Measurements from ENCODE around the gene P4HA2. TPM values are rescaled to one million over a fixed set of nuclear protein-coding genes. Genes with fewer than 3 reads are reported as not detected.

Gene P4HA2
- total RNA-seq, 1 experiment from 2014 or later: 36.8 TPM

DNA sequence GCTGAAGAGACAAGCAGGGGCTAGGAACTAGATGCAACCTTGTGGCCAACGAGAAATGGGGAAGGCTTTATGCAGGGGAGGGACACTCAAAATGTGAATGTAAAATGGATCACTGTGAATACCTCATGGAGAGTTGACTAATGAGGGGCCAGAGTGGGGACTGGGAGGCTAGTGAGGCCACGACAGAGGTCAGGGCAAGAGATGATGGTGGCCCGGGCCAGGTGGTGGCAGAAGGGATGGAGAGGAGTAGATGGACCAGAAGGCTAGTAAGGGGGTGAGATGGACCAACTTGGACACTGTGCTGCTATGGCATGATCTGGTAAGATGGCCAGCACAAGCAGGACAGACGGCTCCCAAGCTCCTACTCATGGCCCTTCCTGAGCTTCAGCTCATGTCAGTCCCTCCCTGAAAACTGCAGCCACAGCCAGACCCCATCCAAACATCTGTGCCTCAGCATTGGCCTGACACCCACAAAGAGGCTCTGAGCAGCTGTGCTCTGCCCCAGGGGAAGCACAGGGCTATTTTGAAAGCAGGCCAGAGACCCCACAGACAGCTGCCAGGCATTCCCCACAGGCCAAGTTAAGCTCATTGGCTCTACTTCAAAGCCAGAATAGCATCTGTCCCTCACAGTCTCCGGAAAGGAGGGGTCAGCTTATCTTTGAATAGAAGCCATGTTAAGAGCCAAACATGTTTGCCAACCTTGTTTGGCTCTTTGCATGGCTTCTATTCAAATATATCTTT lies 22.1 kb downstream of the P4HA2 start:
- DNase-seq (ENCODE audit: extremely low read depth, low read depth): no peak

DNA sequence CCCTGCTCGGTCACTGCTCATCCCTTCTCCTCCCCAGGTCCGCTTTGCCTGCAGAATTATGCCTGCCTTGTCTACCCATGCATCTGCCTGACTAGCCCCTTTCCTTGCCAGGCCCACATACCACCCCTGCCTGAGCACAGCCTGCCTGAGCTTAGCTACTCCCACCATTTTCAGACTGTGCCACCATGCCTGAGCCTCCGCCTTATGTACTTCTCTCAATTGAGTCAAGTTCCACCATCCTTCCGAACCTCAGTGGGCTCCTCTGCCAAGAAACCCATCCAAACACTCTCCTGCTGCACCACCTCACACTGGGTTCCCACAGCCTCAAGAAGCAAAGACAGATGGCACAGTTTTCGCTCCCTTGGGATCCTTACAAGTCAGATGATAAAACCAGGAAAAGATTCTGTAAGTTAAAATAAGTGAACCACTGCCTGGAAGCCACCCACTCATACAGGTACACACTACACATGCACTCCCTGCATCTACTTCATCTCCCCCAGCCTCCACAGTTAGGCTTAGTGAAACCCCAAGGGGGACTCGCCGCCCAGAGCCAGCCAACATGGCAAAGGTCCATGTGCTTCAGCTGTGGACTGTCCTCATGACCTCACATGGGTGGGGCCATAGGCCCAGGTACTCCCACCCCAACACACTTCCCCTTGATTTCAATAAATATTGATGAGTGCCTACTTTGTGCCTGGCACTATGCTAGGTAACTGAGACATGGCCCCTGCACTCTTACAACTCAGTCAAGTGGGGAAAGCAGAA lies 23.1 kb downstream of the P4HA2 start:
- DNase-seq (ENCODE audit: extremely low read depth, low read depth): no peak

DNA sequence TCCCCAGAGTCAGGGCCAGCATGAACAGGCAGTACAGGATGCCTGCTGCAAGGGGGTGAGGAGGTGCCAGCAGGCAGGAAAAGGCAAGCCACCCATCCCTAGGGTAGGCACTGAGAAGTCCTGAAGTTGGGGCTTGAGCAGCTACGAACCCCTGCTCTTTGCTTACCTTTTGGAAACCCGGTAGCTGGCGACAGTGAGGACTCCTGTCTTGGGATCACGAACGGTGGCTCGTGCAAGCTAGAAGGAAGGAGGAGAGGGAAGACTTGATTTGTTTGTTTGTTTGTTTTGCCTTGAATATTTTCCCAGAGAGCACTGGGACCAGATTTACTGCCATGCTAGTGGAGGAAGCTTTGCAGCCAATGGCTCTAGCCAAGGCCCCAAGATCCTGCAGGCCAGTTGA lies 23.7 kb downstream of the P4HA2 start:
- no peak for DNase-seq (ENCODE audit: extremely low read depth, low read depth)

GRCh38 chr5:132203464-132203818 lies 24.2 kb downstream of the P4HA2 start:
- no peak for DNase-seq (ENCODE audit: extremely low read depth, low read depth)

- DNase-seq (ENCODE audit: extremely low read depth, low read depth): no peak
Observed at GRCh38 chr5:132202711-132203463, 24.8 kb downstream of the P4HA2 start.

GRCh38 chr5:132199116-132199680 lies 28.5 kb downstream of the P4HA2 start:
- no peak for DNase-seq (ENCODE audit: extremely low read depth, low read depth)

DNA sequence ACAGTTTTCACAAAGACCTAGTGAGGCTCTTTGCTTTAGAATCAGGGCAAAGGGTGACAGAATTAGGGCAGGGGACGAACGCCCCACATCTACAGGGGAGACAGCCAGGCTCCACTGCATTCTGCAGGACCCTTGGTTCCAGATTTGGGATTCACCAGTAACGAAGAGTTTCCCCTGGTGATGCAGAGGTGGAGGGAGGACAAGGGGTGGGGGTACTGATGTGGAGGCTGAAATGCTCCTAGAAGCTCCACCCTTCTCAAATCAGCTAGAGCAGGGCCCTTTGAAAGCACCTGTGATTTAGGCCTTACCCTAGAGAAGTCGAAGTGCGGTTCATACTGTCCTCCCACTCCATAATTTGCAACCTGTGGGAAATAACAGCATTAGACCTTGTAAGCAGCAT lies 29.1 kb downstream of the P4HA2 start:
- no peak for DNase-seq (ENCODE audit: extremely low read depth, low read depth)

DNA sequence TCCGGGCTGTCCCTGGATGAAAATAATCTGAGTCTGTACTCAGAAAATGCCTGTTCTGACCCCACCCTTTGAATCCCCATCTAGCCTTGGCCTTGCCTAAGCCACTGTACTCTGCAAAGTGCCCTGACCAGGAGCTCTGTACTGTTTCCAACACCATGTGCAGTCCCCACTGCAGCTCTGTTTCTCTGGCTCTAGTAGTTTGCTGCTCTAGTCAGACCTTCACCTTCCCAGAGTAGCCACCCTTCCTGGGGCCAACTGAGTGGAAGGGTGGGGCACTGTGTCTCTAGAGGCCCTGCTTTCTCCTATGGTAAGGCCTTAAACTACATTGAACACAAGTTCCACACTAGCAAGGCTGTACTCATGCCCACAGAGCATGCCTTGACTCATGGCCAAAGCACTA lies 31.9 kb downstream of the P4HA2 start:
- no peak for DNase-seq (ENCODE audit: extremely low read depth, low read depth)

GRCh38 chr5:132193165-132193694 lies 34.4 kb downstream of the P4HA2 start:
- no peak for DNase-seq (ENCODE audit: extremely low read depth, low read depth)

- peak; percentile 72 for DNase-seq (ENCODE audit: extremely low read depth, low read depth)
Observed at GRCh38 chr5:132190161-132190817, 37.4 kb downstream of the P4HA2 start.

DNA sequence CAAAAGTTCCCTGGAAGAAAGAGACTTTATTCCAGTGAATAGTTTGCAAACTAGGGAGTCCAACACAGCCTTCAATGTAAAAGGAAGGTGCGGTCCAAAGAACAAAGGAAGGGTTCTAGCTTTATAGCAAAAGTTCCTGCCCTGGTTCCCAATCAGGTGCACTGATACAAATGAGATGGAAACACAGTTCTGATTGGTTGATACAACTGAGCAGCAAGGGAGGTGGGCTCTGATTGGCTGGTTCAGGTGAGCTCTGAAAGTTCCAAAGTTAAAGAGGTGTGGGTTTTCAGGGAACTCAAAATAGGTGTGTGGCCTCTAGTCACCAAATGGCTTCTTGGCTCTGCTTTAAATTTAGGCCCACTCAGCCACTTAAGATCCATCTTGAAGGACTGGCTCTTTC lies 43.1 kb downstream of the P4HA2 start:
- DNase-seq (ENCODE audit: extremely low read depth, low read depth): no peak

- no peak for DNase-seq (ENCODE audit: extremely low read depth, low read depth)
Observed at GRCh38 chr5:132183723-132184122, 43.9 kb downstream of the P4HA2 start.

DNA sequence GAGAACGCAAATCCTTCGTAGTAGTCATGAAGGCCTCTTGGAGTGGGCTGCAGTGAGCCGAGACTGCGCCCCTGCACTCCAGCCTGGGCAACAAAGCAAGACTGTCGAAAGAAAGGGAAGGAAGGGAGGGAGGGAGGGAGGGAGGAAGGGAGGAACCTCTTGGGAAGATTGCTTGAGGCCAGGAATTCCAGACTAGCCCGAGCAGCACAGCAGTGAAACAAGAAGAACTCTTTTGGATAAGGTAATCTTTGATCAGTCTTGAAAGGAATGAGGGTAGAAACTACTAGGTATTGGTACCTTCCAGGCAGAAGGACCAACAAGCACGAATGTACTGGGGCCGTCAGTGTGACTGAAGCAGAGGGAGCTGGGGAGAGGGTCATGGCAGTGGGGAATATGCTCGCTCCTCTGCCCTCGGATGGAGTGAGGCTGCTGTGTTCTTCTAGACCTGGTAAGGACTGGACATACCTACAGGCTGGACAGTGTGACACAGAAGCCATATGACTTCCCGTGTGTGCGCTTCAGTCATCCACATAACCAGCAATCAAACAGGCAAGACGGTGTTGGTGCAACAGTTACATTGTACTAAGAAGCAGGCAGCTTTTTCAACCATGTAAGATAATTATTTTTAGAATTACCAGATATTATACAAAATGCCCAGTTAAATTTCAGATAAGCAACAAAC lies 45.2 kb downstream of the P4HA2 start:
- no peak for DNase-seq (ENCODE audit: extremely low read depth, low read depth)

- no peak for DNase-seq (ENCODE audit: extremely low read depth, low read depth)
Observed at GRCh38 chr5:132181011-132181629, 46.5 kb downstream of the P4HA2 start.

DNA sequence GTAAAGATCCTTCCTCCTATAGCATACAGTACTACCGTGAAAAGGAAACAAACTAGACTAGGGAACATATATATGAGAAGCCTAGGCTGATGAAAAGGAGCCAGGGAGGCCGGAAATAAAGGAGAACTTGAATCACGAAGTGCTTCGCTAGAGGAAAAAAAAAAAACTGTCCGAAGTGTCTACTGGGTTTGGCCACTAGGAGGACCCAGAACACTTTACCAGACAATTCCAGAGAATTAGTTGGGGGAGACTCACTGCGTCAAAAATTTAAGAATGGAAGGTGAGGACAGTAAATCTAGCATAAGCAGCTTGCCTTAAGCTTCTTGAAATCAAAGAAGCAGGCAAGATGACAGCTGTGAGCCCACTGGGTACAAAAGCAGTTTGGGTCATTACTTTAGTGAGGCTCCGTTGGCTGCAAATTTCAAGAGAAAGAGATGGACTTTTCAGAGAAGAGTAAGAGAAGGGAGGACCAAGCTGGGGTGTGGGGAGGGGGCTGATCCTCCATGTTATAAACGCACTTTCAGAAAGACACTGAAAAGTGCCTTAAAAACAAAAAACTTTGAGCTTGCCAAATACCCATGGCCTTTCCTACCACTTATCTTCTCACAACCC lies 47.4 kb downstream of the P4HA2 start:
- peak; percentile 55 for DNase-seq (ENCODE audit: extremely low read depth, low read depth)

DNA sequence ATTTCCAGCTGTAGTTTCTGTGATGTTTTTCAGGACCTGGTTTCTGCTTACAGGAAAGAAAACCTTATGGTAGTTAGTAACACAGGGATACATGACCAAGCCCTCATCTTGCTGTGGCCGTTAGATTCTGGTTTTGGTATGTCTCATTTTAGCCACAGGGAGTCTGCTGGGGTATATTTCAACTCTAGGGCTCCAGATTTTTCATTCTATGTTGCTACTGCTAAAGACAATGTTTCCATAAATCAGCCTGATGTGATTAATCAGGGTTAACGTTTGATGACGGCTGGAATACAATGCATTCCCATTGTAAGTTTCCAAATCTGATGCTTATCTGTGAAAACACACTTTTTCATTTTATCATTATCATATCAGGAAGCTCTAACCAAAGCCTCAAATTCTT lies 48.2 kb downstream of the P4HA2 start:
- no peak for DNase-seq (ENCODE audit: extremely low read depth, low read depth)

DNA sequence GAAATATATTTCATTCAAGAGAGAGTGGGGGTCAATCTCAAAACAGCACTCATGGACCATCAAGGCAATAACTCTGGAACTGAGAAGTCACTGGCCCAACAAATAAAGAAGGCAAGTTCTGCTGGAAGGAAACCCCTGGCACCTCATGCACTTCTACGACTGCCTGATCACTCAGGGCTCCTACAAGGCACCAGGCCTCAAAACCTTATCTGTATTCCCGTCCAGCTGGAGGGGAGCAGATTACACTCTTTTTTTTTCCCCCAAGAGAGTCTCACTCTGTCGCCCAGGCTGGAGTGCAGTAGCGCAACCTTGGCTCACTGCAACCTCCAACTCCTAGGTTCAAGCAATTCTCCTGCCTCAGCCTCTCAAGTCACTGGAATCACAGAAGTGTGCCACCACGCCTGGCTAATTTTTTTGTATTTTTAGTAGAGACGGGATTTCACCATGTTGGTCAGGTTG lies 49.9 kb downstream of the P4HA2 start:
- no peak for DNase-seq (ENCODE audit: extremely low read depth, low read depth)

- no peak for DNase-seq (ENCODE audit: extremely low read depth, low read depth)
Observed at GRCh38 chr5:132176987-132177386, 50.7 kb downstream of the P4HA2 start.

DNA sequence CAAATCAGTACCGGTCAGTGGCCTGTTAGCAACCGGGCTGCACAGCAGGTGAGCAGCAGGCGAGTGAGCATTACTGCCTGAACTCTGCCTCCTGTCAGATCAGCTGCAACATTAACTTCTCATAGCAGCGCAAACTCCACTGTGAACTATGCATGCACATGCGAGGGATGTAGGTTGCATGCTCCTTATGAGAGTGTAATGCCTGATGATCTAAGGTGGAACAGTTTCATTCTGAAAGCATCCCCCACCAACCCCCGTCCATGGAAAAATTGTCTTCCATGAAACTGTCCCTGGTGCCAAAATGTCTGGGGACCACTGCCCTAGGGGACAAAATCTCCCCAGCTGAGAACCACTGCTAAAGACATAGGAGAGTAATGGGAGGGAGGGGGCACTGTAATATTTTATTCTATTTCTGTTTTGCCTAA lies 51.1 kb downstream of the P4HA2 start:
- no peak for DNase-seq (ENCODE audit: extremely low read depth, low read depth)
